LoVo (cell line): ENCODE results near the gene SPATA31C1.
A peak's percentile ranks its signal among the peaks of the same experiment; 100 is the strongest.
"Not testable (repeated sequence)": the region's sequence is repeated elsewhere in the genome, so short reads cannot be mapped to it uniquely, and the experiment has no call there.

Experiments
- DNase-seq: peaks from one replicate; pipeline ENCODE4 v3.0.0-alpha.2; 2016; ENCODE audit warnings: low spot score

Gene SPATA31C1

DNA sequence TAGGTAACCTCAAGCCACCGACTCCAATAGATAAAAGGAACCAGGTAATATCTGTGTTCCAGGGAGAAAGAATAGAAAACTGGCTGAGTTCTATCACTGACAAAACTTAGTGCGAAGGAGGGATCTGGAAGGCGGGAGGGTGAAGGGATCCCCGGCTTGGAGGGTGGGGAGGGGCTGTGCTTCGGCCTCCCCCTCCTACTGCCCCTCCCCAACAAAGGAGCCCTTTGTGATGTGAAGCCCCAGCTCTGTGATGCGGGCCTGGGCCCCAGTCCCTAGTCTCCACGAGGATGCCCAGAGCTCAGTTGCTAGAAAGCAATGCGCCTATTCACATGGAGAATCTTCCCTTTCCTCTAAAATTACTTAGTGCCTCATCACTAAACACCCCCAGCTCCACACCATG lies at the start of gene SPATA31C1:
TSS of gene SPATA31C1 (plus strand) at position 301 of the 400 bp plus-strand sequence.
- DNase-seq: not testable (repeated sequence)

DNA sequence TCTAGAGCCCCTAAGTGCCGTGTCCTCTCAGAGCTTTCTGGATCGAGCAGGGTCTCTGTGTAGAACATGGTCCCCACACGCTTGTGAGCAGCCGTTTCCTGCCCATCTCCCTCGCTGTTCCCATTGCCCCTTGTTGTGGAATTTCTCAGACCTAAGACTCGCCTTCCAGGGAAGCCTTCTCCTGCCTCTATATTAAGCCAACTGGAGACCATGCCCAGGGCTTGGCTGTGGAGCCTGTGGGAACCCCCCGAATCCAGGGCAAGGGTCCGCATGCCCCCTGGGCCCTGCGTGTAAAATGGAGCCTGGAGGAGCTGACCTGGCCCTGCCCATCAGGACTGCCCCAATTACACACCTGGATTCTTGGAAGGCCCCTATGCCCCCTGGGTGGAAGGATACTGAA lies 49.6 kb upstream of the SPATA31C1 start:
- DNase-seq: no peak

DNA sequence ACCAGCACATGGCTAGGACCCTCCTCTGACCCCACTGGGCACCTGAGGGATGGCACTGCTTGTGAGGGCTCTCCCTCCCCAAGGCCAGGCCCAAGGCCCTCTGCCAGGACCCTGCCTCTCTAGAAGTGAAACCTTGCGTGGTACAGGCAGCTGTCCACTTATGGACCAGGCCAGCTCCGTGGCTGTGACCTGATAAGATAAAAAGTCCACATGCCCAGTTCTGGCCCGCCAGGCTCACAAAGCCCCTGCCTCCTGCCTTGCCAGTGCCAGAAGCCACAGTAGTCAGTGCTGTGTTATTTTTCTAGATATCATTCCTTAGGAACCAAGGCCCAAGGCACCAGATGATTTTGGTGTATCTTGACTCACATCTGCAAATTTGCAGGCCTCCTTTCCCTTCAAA lies 49.1 kb upstream of the SPATA31C1 start:
- DNase-seq: no peak

DNA sequence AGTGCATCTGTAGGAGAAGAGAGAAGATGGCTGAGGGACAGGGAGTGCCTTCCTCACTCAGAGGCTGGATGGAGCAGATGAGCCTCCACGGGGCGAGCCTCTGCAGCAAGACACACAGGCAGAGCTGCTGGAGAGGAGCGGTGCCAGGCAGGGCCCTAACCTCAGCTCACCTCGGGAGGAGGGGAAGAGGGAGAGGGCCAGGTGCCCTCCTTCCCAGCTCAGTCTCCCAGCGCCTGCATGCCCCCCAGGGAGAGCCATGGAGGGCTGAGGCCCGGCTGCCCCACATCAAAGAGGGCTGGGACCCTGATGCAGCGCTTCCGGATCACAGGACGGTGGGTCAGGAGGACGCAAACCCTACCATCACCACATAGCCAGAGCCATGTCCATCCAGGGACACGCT lies 48.7 kb upstream of the SPATA31C1 start:
- DNase-seq: no peak

DNA sequence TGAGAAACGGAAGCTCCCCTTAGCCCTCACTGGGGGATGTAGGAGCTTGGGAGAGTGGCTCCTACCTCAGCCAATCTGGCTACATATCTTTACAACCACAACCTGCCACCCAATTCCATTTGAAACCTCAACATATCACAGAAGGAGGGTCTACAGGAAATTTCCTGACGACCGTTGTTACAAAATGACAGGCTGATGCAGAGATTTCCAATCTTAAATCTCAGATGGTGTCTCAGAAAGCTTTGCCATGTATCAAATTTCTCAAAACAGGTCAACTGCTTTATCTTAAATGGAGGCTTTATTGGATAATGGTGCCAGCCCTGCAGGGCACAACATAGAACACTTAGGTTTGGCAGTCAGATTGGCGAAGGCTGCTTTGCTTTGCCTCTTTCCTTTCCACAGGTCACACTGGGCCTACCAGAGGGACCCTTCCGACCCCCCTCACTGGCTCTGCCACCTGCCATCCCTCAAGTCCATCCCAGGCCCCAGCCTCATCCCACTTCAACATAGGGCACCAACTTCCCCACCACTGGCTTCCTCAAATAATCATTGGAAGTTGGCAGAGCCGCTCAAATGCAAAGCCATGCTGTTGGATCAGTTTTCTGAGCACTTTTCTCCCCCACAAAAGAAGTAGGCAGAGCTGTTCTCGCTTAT lies 46.2 kb upstream of the SPATA31C1 start:
- no peak for DNase-seq

DNA sequence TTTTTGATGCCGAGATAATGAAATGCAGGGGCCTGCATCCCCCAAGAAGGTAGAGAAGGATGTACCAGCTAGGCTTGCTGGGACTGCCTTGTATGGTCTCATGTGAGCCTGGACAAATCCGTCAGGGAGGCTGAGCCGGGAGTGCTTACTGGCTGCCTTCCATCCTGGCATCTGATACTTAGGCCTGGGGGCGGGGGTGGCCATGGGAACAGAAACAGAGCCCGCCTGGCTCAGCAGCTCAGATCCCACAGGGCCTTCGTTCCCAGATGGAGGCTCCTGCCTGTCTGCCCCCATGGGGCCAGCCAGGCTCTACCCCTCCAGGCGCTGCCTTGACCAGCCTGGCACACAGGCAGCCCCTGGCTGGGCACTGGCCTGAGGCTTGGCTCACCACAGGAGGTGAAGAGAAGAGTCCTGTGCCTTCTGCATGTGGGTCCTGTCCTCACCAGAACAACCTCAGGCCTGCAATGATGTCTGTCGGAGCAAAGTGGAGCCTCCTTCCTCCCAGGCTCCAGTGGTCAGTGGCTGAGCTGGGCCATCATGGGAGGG lies 45.6 kb upstream of the SPATA31C1 start:
- DNase-seq: no peak

DNA sequence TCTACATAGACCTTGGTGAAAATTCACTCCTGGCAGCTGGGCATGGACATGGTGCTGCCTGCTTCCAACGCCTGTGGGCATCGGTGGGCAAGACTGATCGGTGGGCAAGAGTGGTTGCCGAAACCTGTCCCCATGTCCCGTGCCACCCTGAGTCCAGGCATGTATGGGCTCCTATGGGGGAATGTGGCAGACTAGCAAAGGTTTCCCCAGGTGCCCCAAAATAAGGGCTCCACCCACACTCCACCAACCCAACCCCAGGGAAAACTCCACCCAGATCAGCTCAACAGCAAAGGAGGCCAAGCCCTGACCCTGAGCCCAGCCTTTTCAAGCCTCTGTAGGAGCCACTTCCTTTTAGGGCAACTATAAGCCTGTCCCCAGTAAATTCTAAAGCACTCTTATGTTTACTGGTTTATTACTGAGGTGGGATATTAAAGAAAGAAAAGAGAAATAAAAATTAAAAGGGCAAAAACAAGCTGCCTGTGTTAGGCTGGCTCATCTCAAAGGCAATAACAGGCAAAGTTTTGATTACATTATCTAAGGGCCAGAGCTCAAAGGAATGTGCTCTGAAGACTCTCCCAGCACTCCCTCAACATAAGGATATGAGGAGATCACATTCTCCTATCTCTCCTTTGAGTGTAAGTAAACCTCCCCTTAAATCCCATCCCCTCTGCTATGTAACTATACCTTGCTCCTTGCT lies 44.0 kb upstream of the SPATA31C1 start:
- no peak for DNase-seq

DNA sequence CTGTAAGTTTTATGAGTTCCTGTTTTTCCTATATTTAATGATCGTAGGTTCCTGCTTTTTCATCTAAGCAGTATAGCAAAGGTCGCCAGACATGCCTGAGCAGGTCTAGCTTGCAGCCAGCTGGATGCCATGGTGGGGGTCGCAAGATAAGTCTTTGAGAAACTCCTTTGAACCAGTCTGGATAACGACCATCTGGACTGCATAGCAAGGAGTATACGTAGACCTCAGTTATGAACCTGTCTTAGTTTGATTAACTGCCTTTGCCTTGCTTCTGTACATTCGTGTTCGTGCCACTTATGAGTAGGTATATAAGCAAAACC lies 43.5 kb upstream of the SPATA31C1 start:
- peak; percentile 24 for DNase-seq

DNA sequence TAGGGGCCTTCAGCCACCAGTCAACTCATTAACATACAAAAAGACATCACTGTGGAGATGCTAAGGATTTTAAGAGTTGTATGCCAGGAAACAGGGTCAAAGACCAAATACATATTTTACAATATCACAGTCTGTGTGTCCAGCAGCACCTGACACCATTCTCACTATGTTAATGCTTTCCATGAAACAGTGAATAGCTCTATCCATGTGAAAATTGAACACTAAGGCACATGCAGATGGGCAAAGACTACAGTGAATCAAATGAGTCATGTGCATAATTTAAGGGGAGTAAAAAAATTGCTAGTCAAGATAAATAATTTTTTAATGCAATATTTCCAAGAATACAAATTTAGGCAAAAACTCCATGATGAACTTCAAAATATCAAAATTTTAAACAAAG lies 42.7 kb upstream of the SPATA31C1 start:
- no peak for DNase-seq

DNA sequence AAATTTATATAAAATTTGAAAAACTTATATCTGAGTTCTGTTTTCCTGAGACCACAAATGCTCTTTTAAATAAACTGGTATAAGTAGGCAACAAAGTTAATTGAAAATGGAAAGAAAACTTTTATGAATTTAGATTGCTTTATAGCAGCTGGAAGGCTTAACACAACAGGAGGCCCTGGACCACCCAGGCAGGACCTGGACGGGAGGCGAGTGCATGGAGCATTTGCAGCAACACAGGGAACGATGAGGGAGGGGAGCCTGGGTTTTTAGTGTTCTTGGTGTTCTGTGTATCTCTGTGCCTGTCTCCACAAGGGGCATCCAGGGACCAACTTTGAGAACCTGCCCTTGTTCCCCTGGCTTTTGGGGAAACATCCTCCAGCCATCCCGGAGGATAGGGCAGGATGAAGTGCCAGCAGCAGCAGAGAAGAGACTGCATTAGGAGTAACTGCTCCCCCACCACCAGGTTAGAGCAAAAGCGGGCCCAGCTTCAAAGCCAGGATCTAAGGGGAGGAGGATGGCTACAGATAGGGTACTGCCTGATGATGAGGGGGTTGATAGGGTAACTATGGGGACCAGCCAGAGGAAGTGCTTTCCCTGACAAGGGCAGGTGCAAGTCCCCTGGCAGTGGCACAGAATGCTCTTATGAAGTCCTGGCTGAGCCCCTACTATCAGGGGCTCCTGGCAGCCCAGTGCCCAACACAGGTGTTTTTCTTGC lies 41.8 kb upstream of the SPATA31C1 start:
- DNase-seq: no peak

DNA sequence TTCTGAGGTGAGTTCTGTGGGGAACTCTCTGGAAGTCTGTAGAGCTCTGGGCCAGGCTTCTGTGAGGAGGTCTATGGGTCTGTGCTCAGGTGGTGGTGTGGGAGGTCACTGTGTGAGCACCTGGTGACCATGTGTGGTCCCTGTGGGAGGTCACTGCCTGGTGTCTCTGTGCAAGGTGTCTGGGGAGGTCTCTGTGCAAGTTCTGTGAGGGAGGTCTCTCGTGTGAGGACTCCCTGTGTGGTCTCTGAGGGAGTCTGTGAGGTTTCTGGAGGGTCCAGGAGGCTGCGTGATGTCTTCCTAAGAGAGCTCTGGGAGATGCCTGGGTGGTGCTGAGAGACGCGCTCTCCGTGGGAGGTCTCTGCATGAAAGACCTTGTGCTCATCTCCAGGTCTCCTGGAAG lies 41.1 kb upstream of the SPATA31C1 start:
- DNase-seq: no peak

DNA sequence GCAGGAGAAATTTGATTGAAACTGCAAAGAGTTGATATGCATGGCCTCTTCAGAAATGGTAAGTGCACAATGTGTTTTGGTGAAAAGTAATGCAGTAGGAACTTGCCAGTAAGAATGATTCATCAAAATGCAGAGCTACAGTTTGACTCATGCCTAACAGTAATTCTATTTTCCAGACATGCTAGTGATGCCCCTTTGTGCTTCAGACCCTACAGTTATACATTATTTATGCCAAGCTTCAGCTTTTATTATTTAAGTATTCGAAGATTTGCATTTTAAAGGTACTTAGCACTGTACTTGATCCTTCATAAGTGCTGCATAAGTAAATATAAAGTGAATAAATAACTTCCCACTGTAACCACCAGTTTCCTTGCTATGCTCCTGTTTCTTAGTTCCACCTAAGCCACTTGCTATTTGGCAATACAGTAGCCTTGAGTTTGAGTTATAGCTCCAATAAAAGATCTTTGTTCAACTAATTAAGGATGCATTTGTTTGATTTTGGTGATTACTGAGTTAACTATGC lies 38.7 kb upstream of the SPATA31C1 start:
- peak; percentile 30 for DNase-seq

DNA sequence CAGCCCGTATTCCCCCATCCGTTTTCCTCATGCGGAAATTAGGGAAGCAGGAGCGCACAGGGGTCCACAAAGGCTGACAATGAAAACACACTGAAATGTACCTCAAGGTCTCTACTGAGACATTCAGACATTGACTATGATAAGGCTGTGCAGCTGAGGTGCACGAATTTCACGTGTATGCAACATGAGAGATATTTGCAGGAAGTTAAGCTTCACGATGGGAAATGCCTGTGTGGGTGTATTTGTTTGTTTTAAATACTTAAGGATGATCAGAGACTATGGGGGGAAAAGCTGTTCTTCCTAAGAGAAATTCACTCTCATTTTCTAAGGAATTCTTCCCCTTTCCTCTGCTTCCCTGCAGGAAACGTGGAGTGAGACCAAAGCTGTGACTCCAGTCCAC lies 37.6 kb upstream of the SPATA31C1 start:
- DNase-seq: no peak

DNA sequence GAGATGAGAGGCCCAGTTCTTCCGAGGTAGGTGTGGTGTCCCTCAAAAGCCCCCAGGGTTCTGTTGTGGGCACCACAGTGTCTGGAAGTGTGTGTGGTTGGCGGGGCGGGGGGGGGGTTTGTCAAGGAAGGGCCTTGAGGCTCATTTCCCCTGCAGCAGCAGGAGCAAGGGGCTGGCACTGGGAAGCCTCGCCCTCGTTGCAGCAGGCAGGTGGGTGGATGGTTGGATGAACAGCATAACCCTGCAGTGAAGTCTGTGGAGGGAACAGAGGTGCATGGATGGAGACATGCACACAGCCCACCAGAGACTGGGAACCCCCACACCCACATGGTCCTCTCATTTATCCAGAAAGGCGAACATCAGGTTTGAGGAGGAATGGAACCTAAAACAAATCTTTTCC lies 37.1 kb upstream of the SPATA31C1 start:
- DNase-seq: no peak

DNA sequence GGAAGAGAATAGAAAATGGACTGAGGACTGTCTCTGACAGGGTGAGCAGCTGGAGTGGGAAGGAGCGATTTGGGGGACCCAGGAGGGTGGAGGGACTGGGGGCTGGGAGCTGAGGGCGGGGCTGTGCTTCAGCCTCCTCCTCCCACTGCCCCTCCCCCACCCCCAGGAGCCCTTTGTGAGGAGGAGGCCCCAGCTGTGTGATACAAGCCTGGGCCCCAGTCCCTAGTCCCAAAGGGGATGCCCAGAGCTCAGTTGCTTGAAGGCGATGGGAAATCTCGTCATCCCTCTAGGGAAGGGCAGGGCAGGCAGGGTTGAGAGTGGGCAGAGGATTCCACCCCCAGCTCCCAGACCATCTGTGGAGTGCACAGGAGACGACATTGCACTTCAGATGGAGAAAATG lies 35.1 kb upstream of the SPATA31C1 start, which contains the start of gene SPATA31E1:
TSS of gene SPATA31E1 (plus strand) at position 251 of the 400 bp plus-strand sequence. CDS start at position 266, 15 bp downstream.
- no peak for DNase-seq

DNA sequence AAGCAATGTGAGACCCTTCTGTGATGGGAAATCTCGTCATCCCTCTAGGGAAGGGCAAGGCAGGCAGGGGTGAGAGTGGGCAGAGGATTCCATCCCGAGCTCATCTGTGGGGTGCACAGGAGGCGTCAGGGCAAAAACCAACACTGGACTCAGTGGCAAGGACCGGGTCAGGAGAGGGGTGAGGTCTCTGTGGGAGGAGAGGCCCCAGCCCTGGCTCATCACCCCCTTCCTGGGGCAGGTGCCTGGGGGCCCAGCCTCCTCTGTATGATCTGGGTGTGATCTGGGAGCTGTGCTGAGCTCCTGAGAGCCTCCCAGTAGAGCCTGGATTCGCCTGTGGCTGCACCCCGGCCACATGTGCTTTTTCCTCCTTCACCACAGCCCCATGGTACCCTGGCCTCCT lies 34.5 kb upstream of the SPATA31C1 start:
- no peak for DNase-seq

DNA sequence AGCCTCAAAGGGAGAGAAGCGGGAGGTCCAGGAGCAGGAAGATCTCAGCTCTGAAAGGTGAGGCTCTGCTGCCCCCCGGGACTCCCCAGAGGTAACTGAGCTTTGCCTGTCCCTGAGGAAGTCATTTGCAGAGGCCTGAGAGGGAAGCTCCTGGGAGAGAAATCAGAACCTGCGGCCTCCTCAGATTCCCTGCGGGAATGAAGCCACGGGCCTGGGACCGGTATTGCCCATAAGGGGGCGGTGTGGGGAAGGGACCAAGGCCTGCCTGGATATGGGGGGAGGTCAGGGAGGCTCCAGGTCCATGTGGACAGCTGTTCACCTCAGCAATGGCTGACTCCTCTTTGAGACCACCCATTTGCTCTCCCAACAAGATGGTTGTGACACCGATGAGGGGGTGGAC lies 33.8 kb upstream of the SPATA31C1 start:
- no peak for DNase-seq

DNA sequence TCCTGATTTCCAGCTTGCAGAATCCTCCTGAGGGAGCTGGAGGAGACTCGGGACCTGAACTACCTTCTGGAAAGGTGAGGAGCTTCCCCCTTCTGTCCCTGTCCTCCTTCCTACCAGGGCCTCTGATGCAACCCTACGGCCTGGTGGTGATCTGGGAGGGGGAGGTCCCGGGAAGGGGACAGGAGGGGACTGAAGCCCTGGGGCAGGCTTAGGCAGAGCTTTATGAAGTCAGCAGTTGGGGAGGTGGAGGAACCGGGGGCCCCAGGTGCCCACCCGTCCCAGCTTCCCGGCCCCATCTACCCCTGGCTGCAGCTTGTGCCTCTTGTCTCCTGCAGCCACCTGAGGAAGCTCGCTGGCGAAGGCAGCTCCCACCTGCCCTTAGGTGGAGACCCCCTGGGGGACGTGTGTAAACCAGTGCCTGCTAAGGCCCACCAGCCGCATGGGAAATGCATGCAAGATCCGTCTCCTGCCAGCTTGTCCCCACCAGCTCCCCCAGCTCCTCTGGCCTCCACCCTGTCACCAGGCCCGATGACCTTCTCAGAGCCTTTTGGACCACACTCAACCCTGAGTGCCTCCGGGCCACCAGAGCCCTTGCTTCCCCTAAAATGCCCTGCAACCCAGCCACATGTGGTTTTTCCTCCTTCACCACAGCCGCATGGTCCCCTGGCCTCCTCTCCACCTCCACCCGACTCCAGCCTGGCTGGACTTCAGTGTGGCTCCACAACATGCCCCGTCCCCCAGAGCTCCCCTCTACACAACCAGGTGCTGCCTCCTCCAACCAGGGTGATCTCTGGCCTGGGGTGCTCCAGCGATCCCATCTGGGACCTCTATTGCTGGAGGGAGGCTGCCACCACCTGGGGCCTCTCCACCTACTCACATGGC lies 32.9 kb upstream of the SPATA31C1 start:
- no peak for DNase-seq

DNA sequence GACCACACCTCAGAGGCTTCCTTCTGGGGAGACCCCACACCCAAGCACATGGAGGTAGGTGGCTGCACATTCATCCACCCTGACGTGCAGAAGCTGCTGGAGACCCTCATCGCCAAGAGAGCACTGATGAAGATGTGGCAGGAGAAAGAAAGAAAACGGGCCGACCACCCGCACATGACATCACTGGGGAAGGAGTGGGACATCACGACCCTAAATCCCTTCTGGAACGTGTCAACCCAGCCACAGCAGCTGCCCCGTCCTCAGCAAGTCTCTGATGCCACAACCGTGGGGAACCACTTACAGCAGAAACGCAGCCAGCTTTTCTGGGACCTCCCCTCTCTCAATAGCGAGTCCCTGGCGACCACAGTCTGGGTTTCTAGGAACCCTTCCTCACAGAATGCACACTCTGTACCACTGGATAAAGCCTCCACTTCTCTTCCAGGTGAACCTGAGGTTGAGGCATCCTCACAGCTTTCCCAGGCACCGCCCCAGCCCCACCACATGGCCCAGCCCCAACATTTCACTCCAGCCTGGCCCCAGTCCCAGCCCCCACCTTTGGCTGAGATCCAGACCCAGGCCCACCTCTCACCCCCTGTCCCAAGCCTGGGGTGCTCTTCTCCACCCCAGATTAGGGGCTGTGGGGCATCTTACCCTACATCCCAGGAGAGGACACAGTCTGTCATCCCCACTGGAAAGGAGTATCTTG lies 32.1 kb upstream of the SPATA31C1 start:
- no peak for DNase-seq

DNA sequence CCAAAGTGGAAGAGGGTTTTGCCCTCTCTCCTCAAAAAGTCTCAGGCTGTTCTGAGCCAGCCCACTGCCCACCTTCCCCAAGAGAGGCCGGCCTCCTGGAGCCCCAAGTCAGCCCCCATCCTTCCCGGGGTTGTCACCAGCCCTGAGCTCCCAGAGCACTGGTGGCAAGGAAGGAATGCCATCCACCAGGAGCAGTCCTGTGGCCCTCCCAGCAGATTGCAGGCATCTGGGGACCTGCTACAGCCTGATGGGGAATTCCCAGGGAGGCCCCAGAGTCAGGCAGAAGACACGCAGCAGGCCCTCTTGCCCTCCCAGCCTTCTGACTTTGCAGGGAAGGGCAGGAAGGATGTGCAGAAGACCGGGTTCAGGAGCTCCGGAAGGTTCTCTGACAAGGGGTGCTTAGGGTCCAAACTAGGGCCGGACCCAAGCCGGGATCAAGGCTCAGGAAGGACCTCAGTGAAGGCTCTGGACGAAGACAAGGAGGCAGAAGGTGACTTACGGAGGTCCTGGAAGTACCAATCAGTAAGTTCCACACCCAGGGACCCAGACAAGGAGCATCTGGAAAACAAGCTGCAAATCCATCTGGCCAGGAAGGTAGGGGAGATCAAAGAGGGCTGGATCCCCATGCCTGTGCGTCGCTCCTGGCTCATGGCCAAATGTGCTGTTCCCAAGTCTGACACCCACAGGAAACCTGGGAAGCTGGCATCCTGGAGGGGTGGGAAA lies 31.4 kb upstream of the SPATA31C1 start:
- no peak for DNase-seq
